Measurements from ENCODE around the gene MACROH2A1. TPM values are rescaled to one million over a fixed set of nuclear protein-coding genes. Genes with fewer than 3 reads are reported as not detected.

MACROH2A1 gene
- total and polyA plus RNA-seq, 8 donors, result 183 to 309 (median 235) TPM

DNA sequence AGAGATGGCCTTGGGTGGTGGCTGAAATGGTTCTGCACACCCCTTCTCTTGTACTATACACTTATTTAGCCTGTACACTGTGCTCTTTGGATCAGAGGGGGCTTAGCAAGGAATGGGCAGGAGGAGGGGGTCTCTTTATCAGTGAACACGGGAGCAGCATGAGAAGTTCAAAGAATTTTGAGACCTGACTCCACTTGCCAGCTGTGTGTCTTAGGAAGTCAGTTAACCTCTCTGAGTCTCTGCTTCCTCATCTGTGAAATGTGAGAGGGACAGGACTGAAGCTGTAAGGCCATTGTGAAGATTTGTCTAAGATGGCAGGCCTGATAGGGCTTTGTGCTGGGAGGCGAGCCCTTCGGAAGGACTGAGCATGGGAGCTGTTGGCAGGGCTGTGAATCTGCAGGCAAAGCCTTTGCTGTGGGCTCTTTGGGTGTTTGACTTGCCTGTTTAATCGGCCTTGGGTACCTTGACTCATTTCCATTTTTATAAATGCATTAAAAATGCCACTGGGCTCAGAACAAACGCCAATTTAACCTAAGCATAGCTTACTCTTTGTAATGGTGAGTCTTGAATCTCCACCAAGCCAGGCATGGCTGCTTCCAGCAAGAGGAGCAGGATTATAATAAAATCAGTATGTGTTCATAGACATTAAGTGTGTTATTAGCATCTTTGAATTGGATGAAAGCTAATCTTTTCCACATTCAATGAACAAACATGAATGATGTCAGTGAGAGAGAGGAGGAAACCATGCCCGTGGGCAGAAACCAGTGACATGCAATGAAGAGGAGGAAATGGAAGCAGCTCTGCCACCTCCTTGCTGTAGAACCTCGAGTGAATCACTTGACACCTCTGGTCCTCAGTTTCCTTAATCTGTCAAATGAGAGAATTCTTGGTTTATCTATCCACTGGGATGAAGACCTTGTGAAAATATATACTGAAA lies 89.4 kb downstream of the MACROH2A1 start:
- ATAC-seq (no peak), DNase-seq (no peak)
- H3K27me3 ChIP-seq, result peaks cover 0 to 23% of the 10 kb centered on the region in 2 donors
- H3K27ac ChIP-seq, result no peak overlapping the region
- intact Hi-C loops (cut with DNase I), result no loop called here
- H3K4me3 ChIP-seq, result no peak overlapping the region
- H3K9me3 ChIP-seq, result no peaks in the 10 kb centered on the region
- TF ChIP-seq, protein P1, sequence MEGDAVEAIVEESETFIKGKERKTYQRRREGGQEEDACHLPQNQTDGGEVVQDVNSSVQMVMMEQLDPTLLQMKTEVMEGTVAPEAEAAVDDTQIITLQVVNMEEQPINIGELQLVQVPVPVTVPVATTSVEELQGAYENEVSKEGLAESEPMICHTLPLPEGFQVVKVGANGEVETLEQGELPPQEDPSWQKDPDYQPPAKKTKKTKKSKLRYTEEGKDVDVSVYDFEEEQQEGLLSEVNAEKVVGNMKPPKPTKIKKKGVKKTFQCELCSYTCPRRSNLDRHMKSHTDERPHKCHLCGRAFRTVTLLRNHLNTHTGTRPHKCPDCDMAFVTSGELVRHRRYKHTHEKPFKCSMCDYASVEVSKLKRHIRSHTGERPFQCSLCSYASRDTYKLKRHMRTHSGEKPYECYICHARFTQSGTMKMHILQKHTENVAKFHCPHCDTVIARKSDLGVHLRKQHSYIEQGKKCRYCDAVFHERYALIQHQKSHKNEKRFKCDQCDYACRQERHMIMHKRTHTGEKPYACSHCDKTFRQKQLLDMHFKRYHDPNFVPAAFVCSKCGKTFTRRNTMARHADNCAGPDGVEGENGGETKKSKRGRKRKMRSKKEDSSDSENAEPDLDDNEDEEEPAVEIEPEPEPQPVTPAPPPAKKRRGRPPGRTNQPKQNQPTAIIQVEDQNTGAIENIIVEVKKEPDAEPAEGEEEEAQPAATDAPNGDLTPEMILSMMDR (IDR thresholded peaks at IDR 0.05), result no peak
- H3K36me3 ChIP-seq, result no peaks in the 10 kb centered on the region
- no peaks in the 10 kb centered on the region for H3K4me1 ChIP-seq

DNA sequence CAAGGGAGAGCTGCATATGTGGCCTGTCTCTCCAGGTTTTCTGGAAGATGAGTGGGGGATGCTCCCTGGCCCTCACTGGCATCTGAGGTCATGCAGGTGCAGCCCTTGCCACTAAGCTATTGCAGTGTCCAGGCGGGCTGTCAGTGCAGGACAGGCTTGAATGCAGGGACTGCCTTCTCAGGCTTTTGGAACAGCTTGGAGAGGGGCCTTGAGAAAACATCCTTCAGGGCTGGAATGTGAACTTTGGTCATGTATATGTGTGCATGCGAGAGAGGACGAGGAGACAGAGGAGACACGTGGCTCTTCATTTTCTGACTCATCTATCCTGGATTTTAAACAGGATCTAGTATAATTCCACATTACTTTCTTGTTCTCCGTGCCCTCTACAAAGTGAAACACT lies 90.3 kb downstream of the MACROH2A1 start:
- DNase-seq, result no peak

DNA sequence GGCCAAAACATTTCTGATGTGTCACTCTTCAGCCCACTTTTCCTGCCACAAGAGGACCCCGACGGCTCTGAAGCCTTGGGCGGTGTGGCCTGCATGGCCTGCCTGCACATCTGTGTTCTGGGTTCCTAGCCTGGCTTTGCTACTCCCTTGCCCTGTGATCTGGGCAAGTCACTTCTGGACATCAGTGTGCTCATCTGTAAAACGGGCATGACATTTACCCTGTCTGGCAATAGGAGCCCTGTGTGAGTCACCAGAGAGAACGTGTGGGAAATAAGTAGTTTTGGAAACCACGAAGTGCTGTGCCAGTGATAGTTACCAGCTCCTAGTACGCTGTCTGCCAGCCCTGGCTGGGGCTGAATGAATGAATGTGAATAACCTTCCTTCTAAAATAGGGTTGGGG lies 90.8 kb downstream of the MACROH2A1 start:
- Histone ChIP-seq H3K36me3 (no peaks in the 10 kb centered on the region), H3K27ac (no peak overlapping the region), H3K4me1 (no peaks in the 10 kb centered on the region), H3K4me3 (no peak overlapping the region), H3K9me3 (no peaks in the 10 kb centered on the region), H3K27me3 (peaks cover 0 to 26% of the 10 kb centered on the region in 2 donors)
- no peak for DNase-seq
- no peak for ATAC-seq
- intact Hi-C loops (cut with DNase I), result no loop called here
- TF ChIP-seq, protein P1 (IDR thresholded peaks at IDR 0.05), result no peak

More for the DNA sequence above, 90.3 kb downstream of the MACROH2A1 start:
- Histone ChIP-seq H3K36me3 (no peaks in the 10 kb centered on the region), H3K4me1 (no peaks in the 10 kb centered on the region), H3K4me3 (no peak overlapping the region), H3K27me3 (peaks cover 0 to 26% of the 10 kb centered on the region in 2 donors), H3K9me3 (no peaks in the 10 kb centered on the region), H3K27ac (no peak overlapping the region)
- TF ChIP-seq, protein P1 (IDR thresholded peaks at IDR 0.05), result no peak
- no peak for ATAC-seq
- intact Hi-C loops (cut with DNase I), result no loop called here

DNA sequence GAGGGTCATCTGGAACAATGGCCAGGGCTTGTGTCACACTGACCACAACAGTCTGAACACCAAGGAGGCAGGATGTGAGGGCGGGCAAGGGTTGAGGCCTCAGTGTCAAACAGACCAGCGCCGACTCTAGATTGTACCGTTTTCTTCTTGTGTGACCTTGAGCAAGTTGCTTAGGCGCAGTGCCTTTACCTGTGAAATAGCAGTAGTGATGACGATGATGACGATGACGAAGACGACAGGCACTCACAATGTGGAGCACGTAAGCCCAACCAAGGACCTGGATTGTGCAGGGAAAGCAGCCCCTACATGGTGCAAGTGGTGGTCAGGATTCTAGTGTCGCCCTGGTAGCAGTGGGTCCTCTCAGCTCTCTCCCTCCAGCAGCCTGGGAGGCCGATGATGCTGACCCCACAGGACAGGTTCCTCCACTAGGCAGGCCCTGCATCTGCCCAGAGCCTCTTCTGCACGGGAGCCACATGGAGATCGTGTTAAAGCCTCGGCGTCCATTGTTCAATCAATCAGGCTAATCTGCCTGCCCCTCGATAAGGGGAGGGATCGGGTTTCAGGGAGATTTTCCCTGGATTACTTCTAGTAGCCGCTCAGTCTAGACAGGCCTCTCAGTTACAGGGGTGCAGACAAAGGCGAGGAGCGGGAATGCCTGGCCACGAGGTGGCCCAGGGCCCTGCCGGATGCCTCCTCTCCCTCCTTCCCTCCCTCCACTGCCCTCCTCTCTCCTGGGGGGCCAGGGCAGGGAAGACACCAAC lies 91.7 kb downstream of the MACROH2A1 start:
- Histone ChIP-seq H3K4me1 (no peaks in the 10 kb centered on the region), H3K4me3 (no peak overlapping the region), H3K27me3 (peaks cover 0 to 26% of the 10 kb centered on the region in 2 donors), H3K36me3 (no peaks in the 10 kb centered on the region), H3K27ac (no peak overlapping the region), H3K9me3 (no peaks in the 10 kb centered on the region)
- no peak for DNase-seq
- TF ChIP-seq, protein P1 (IDR thresholded peaks at IDR 0.05), result no peak
- intact Hi-C loops (cut with DNase I), result no loop called here
- no peak for ATAC-seq

DNA sequence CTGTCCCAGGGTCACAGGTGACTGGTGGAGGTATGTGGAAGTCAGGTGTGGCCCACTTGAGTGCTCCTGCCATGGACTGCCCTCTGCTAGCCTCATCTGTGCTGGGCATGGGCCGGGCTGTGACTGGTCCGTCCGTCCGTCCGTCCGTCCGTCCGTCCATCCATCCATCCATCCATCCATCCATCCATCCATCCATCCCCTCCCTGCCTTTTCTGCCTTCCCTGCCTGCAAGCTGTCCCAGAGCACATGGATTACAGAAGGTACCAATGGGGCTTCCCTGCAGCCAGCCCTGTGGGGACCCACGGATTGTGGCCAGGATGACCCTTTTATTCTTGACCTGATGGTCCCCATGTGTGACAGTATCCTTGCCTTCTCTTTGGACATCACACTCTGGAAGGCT lies 92.5 kb downstream of the MACROH2A1 start:
- Histone ChIP-seq H3K9me3 (no peaks in the 10 kb centered on the region), H3K27ac (no peak overlapping the region), H3K36me3 (no peaks in the 10 kb centered on the region), H3K27me3 (peaks cover 0 to 26% of the 10 kb centered on the region in 2 donors), H3K4me1 (no peaks in the 10 kb centered on the region), H3K4me3 (no peak overlapping the region)
- intact Hi-C loops (cut with DNase I), result no loop called here
- DNase-seq (no peak), ATAC-seq (no peak)
- TF ChIP-seq, protein P1 (IDR thresholded peaks at IDR 0.05), result no peak

Measured in left lung (tissue), 10 donors.